Stimulated activated CD4-positive, alpha-beta T cell treated with anti-CD3 and anti-CD28 coated beads, Interleukin-2, amount 100 ng/mL, for 24 hours (primary cell): ENCODE results near the gene HOXD8.

ENCODE experiments used
- DNase-seq, 2 donors: peaks; one replicate each; pipeline ENCODE4 v3.0.0-alpha.2; 2020

Gene HOXD8

DNA sequence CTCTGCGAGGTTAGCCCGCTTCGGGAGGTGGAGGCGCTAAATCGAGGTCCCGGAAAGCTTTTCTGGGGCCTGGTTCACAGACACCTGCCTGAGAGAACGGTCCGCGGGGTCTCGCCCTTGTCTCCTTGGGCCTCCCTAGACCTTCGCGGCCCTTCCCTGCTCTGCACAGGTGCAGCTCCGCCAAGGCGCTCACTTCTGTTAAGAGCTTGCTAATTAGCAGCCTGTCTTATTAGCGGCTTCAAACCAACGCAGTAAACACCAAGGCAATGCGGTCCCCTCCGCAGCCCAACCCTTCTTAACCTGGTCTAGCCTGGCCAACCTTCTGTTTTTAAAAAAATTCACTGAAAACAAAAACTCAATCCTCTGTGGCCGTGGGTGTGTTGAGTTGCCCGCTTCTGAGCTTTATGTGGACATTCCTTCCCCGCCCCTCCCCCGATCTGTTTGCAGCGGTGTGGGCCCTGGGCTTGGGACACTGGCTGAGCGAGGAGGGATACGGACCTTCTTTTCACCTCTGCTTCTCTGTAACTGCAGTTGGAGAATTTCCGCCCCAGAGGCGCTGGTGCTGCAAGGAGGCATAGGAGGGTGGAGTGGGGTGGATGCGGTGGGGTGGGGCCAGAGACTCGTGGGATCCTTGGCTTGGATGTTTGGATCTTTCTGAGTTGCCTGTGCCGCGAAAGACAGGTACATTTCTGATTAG is 18.4 kb downstream of the HOXD8 start:
- DNase-seq = no peak

DNA sequence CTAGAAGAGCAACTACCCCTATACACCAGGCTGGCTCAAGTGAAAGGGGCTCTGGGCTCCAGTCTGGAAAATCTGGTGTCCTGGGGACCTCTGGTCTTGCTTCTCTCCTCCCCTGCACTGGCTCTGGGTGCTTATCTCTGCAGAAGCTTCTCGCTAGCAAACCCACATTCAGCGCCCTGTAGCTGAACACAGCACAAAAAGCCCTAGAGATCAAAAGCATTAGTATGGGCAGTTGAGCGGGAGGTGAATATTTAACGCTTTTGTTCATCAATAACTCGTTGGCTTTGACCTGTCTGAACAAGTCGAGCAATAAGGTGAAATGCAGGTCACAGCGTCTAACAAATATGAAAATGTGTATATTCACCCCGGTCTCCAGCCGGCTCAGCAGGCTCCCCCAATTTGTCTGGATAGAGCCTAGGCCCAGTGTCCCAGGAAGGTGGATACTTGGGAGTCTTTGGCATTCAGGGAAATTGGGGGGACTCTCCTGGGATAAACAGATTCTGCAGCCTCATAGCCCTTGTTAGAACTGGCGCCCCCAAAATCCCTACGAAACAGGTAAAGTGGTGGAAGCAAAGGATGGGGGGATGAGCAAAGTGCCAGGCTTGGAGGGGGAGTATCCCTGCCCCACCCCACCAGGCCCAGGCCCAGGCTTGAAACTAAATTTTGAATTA is 19.4 kb downstream of the HOXD8 start:
- no peak for DNase-seq

GRCh38 chr2:176149481-176149938 is 20.0 kb downstream of the HOXD8 start:
- no peak for DNase-seq

GRCh38 chr2:176149939-176150583 is 20.6 kb downstream of the HOXD8 start:
- DNase-seq = no peak

- no peak for DNase-seq
Measured at GRCh38 chr2:176150584-176151441, 21.3 kb downstream of the HOXD8 start.

DNA sequence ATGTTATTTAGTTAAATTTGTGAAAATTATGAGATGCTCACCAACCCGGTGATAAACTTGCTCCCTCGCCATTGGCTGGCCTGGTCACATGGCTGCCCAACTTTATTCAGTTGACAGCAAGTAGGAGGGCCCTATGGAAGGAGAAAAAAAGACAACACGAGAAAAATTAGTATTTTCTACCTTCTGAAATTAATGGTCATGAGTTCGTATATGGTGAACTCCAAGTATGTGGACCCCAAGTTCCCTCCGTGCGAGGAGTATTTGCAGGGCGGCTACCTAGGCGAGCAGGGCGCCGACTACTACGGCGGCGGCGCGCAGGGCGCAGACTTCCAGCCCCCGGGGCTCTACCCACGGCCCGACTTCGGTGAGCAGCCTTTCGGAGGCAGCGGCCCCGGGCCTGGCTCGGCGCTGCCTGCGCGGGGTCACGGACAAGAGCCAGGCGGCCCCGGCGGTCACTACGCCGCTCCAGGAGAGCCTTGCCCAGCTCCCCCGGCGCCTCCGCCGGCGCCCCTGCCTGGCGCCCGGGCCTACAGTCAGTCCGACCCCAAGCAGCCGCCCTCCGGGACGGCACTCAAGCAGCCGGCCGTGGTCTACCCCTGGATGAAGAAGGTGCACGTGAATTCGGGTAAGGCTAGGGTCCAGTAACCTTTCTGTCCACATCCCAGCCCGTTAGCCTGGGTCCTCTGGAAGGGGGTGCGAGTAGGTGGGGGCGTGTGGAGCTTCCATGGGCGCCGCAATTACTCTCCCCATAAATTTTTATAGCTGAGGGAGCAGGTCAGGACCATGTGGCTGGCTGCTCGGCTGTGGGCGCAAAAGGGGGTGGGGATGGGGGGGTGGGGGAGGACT is 22.2 kb downstream of the HOXD8 start, which contains the start of gene HOXD4:
Gene HOXD4 (plus strand): TSS at position 109 of the 846 bp plus-strand sequence. CDS start 84 bp downstream, at position 193.
- no peak for DNase-seq

GRCh38 chr2:176152350-176153181 is 23.1 kb downstream of the HOXD8 start:
- DNase-seq = no peak

DNA sequence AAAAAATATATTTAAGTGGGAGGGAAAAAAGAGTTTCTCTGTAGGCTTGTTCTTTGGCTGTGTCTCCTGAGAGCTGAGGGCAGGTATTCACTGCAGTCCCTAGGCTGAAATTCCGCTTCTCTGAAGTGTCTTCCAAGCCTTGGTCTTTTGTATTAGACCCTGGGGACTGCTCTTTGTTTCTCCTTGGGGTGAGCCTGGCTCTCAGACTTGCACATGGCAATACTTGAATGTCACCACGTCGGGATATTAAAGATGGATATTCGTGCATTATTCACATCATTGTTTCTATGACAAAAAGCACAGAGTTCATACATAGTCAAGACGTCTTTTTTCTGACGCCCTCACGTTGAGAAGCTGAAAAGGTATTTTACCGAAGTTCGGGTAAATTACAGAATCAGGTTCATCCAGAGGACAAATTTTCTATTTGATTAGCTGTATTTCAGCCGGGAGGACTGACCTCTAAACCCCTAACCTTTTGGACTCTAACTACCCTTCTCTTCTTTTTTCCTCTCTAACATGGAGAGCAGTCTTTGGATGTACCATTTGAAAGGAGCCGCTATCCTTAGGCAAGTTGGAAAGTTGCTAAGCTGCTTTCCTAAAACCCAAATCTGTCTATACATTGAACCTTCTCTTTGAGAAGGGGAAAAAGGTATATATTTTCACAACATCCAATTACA is 25.2 kb downstream of the HOXD8 start:
- DNase-seq = no peak

DNA sequence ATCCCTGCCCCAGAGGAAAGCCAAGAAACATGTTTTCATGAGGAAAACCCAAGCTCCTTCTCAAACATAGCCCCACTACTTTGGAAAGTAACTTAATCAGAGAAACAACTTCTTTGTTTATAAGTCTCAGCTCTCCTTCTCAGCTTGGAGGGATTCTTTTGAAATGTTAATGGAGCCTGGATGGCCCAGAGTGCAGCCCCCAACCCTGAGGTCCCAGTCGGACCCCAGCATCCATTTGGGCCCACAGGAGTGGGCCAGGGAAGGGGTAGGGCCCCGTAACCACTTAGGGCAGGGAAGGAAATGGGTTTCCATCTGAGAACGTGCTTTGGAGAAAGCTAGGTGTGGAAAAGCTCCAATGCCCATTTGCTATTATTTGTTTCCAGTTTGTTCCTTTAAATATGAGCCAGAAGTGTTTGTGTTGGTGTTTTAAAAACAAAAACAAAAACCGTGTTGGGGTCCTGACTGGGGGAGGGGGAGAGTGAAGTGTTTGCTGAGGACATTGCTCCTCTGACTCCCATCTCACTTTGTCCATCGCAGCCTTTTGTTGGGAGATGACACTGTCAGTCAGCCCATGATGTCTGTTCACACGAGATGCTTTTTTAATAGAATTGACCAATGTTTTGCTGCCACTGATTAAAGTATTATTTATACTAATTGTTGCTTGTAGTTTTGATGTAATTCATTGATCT is 26.0 kb downstream of the HOXD8 start:
- no peak for DNase-seq

GRCh38 chr2:176156301-176156806 is 26.8 kb downstream of the HOXD8 start:
- DNase-seq = no peak

DNA sequence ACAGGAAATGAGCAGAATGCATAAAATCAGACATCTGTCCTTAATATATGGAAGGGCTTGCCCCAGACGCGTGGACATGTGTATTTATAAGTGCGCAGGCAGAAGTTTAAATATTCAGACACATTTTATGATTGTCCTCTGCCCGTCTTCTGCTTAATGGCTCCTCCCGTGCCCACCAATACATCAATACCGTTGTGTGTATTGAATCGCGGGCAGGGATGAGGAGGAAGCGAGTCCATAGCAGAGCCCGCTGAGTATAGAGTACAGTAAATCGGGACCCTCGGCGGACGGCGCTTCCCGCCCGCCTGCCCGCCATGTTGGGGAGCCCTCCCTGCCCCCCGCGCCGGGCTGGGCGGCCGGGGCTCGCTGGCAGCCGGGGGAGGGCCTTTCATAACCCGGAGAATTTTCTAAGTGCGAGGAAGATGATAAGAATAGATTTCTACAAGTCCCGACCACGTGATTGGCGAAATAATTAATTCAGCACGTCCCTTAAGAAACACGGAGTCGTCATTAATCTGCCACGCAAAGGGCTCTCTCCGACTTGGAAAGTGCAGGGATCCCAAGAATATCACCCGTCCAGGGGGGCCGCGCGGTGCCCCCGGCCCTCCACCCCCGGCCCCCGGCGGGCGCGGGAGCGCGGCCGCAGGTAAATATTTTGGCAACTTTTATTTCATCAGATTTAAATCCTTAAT is 27.4 kb downstream of the HOXD8 start, which contains the start of gene HOXD3:
Gene HOXD3 (plus strand): TSS at position 501 of the 692 bp plus-strand sequence. CDS start 11,808 bp downstream, outside the sequence.
- DNase-seq = no peak

DNA sequence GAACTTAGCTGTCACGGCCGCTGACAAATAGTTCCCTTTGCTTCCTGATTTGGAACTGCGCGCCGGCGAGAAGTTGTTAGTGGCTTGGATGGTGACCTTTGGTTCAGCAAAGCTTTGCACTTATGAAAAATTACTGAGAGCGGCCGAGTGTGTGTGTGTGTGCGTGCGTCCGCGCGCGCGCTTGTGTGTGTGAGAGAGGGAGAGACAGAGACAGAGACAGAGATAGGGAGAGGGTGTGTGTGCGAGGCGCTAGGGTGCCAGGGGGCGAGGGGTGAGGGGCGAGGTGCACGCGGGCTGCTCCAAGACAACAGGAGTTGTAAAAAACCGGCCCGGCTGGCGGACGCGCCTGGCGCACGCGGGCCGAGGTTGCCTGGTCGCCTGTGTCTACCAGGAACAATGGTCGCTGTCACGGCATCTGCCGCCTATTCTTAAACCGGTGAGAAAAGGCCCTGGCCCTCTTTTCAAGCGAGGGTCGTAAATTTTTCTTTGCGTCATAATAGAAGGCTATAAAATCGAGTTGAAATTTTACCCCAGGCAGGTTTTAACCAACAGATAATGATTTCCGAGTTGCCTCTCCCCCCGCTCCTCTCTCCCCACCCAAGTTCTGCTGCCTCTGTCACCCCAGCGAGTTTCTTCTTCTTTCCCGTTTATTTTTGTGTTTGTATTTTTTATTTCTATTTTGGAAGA is 28.1 kb downstream of the HOXD8 start:
- no peak for DNase-seq

GRCh38 chr2:176158186-176158591 is 28.7 kb downstream of the HOXD8 start:
- no peak for DNase-seq

DNA sequence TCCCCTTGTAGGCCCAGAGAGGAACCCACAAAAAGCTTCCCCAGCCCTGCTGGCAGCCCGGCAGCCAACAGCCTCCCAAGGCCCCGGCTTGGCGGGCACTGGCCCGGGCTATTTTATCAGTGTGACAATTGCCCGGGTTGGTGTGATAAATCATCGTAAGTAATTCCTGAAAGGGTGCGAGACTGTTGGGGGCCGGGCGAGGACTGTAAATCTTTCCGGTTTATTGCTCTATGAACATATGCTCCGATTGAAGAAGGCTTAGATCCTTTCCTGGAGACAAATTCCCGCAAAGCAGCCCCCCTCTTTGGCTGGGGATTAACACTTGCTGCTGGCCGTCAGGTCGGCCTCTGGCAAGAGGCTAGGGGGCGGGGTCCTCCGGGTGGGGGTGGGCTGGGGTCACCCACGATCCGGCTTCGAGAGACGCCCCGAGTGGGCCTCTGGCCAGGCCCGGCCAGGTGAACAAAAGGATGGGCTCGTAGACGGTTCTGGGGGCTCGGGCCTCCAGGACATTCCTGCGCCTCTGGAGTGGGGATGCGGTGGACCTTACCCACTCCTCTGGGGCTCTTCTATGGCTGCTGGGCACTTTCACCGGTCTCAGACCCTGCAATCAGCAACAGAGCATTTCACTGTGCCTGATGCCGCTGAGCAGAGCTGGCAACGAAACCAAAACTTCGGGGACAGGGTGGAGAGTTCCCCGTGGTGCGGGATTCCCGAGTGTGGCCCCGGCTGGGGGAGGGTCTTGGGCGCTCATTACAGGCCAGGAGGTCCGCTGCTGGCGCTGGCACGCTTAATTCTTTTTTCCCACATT is 29.6 kb downstream of the HOXD8 start:
- DNase-seq = no peak

GRCh38 chr2:176159663-176160250 is 30.3 kb downstream of the HOXD8 start:
- no peak for DNase-seq

GRCh38 chr2:176160251-176160985 is 30.9 kb downstream of the HOXD8 start:
- DNase-seq = no peak
